Measurements from ENCODE around the gene PUM2. TPM values are rescaled to one million over a fixed set of nuclear protein-coding genes. Genes with fewer than 3 reads are reported as not detected.
"Not testable (repeated sequence)": the region's sequence is repeated elsewhere in the genome, so short reads cannot be mapped to it uniquely, and the experiment has no call there.

Gene PUM2
- 33.6 and 58.5 TPM in 2 replicates for total RNA-seq

GRCh38 chr2:20350753-20351554 is at the start of gene PUM2:
TSS of gene PUM2 (minus strand) at chr2:20350844. CDS start at chr2:20327360, 23,484 bp downstream.
- DNase-seq (ENCODE audit: low read depth in 2 of 2), result peak; percentile 91 to 97

- no peak for DNase-seq (ENCODE audit: low read depth in 2 of 2)
These were observed 49.7 kb upstream of the PUM2 start for GRCh38 chr2:20400306-20400705.

GRCh38 chr2:20398956-20399567 is 48.4 kb upstream of the PUM2 start:
- DNase-seq (ENCODE audit: low read depth in 2 of 2), result no peak

GRCh38 chr2:20397811-20398447 is 47.3 kb upstream of the PUM2 start:
- no peak for DNase-seq (ENCODE audit: low read depth in 2 of 2)

GRCh38 chr2:20396356-20397000 is 45.8 kb upstream of the PUM2 start:
- no peak for DNase-seq (ENCODE audit: low read depth in 2 of 2)

- DNase-seq (ENCODE audit: low read depth in 2 of 2), result no peak
These were observed 43.3 kb upstream of the PUM2 start for GRCh38 chr2:20393986-20394385.

GRCh38 chr2:20391951-20392699 is 41.5 kb upstream of the PUM2 start:
- no peak for DNase-seq (ENCODE audit: low read depth in 2 of 2)

- DNase-seq (ENCODE audit: low read depth in 2 of 2), result no peak
These were observed 40.0 kb upstream of the PUM2 start for GRCh38 chr2:20390524-20391123.

- DNase-seq (ENCODE audit: low read depth in 2 of 2), result no peak
These were observed 34.3 kb upstream of the PUM2 start for GRCh38 chr2:20384953-20385352.

- no peak for DNase-seq (ENCODE audit: low read depth in 2 of 2)
These were observed 32.5 kb upstream of the PUM2 start for GRCh38 chr2:20382965-20383810.

GRCh38 chr2:20381457-20381856 is 30.8 kb upstream of the PUM2 start:
- peak; percentile 17 to 53 for DNase-seq (ENCODE audit: low read depth in 2 of 2)

- DNase-seq (ENCODE audit: low read depth in 2 of 2), result peak; percentile 47 to 76
These were observed 28.4 kb upstream of the PUM2 start for GRCh38 chr2:20378891-20379519.

- no peak for DNase-seq (ENCODE audit: low read depth in 2 of 2)
These were observed 27.7 kb upstream of the PUM2 start for GRCh38 chr2:20378341-20378740.

- DNase-seq (ENCODE audit: low read depth in 2 of 2), result no peak
These were observed 27.1 kb upstream of the PUM2 start for GRCh38 chr2:20377741-20378140.

- not testable (repeated sequence) for DNase-seq (ENCODE audit: low read depth in 2 of 2)
These were observed 24.3 kb upstream of the PUM2 start for GRCh38 chr2:20374982-20375381.

GRCh38 chr2:20372896-20373640 is 22.4 kb upstream of the PUM2 start:
- no peak for DNase-seq (ENCODE audit: low read depth in 2 of 2)

- DNase-seq (ENCODE audit: low read depth in 2 of 2), result no peak
These were observed 20.8 kb upstream of the PUM2 start for GRCh38 chr2:20371323-20372025.

- no peak for DNase-seq (ENCODE audit: low read depth in 2 of 2)
These were observed 19.5 kb upstream of the PUM2 start for GRCh38 chr2:20370191-20370590.

All from dermis microvascular lymphatic vessel endothelial cell (primary cell).